LoVo (cell line): ENCODE results near the gene ZNF277.
"Not testable (repeated sequence)": the region's sequence is repeated elsewhere in the genome, so short reads cannot be mapped to it uniquely, and the experiment has no call there.

ENCODE experiments used
- DNase-seq: peaks from one replicate; pipeline ENCODE4 v3.0.0-alpha.2; 2016; ENCODE audit warnings: low spot score

Gene ZNF277

GRCh38 chr7:112212571-112212970 lies 6.1 kb downstream of the ZNF277 start:
- DNase-seq: no peak

- no peak for DNase-seq
Measured at GRCh38 chr7:112213735-112214134, 7.2 kb downstream of the ZNF277 start.

DNA sequence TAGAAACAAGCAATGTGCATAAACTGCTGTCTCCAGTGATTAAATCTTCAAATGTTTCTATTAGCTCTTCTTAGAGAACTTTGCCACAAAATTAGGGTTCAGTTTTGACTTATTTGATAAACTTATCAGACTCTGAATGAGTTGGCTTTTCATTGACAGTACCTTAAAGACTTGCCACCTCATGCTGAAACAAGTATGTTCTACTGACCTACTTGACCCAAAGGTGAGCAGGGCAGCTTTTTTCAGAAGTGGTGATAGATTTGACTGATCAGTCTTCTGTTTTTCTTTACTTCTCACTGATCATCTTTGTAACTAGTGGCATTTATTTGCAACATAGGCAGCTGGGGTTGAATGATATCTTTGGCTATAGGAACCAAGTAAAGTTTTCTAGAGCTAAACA lies 7.8 kb downstream of the ZNF277 start:
- no peak for DNase-seq

GRCh38 chr7:112214883-112215282 lies 8.4 kb downstream of the ZNF277 start:
- no peak for DNase-seq

GRCh38 chr7:112215787-112216186 lies 9.3 kb downstream of the ZNF277 start:
- no peak for DNase-seq

DNA sequence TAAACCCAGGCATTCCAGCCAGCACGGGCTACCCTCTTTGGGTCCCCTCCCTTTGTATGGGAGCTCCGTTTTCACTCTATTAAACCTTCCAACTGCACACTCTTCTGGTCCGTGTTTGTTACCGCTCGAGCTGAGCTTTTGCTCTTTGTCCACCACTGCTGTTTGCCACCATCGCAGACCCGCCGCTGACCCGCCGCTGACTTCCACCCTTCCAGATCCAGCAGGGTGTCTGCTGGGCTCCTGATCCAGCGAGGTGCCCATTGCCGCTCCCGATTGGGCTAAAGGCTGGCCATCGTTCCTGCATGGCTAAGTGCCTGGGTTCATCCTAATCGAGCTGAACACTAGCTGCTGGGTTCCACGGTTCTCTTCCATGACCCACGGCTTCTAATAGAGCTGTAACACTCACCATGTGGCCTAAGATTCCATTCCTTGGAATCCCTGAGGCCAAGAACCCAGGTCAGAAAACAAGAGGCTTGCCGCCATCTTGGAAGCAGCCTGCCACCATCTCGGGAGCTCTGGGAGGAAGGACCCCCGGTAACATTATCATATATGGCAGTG lies 14.5 kb downstream of the ZNF277 start:
- no peak for DNase-seq

- DNase-seq: no peak
Measured at GRCh38 chr7:112223310-112223709, 16.8 kb downstream of the ZNF277 start.

GRCh38 chr7:112224186-112224585 lies 17.7 kb downstream of the ZNF277 start:
- DNase-seq: no peak

GRCh38 chr7:112225006-112225405 lies 18.5 kb downstream of the ZNF277 start:
- no peak for DNase-seq

DNA sequence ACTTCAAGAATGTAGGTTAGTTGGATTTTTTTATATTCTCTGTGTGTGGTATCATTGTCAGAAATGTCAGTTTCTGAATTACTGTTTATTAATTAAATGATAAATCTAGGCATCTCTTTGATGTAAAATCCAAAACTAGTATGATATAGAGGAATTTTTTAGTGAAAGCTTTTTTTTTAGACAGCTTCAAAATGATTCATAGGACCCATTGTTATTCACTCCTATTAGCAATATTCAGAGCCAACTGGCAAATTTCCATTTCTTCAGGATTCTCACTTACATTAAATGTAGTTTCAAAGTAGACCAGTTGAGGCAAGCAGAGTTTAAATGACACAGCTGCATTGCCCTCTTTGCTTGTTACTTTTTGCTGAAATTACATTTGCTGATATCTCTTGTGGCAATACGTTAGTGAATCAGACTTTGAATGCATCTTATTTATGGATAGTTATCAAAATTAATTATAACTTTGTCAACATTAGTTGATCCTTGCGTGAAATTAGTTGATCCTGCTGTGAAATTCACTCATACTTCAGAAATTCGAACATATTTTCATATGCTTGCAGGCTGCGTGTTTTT lies 20.3 kb downstream of the ZNF277 start:
- DNase-seq: no peak

DNA sequence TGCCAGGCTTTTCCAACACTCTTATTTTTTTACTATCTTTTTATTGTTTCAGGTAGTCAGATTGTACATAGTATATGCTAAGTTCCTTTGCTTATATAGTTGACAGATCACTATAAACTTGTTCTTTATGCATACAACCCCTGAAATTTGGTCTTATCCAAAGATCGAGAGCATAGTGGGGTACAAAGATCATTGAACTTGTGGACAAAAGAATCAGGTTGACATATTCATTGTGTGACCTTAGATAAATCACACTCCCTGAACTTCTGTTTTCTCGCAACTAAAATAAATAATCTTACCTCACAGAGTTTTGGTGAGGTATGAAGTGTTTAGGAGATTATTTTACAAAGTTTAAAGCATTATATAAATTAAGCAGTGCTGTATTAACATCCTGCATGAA lies 22.1 kb downstream of the ZNF277 start:
- no peak for DNase-seq

DNA sequence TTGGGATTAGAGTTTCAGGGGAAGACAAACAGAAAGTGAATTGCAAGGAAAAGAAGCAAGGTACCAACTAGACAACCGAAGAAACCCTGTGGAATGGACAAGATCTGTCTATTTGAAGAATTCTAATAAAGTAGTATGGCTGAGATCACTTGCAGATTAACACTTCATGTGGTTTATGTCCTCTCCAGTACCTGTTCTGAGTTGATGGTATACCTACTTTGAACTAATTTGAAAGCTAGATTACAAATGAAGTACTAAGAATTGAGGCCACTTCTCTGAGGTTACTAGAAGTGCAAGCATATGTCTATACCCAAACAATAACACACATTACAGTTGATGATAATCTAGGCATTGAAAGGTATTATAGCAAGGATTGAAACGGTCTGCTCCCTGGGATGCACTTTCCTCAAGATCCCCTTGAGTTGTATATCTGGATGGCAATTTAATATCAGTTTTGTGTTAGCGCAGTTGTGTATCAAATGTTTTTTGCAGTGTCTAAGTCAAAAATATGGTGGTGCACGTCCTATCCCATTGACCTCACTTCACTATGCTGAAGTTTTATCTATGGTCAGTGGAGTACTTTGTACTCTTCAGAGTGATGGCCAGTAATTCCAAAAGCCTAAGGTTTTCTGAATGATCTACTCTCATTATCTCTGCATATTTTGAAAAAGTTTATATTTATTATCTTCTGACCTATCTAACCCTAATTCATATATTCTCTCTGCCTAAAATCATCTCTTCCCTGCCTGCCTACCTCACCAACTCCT lies 25.9 kb downstream of the ZNF277 start:
- no peak for DNase-seq

GRCh38 chr7:112233048-112233697 lies 26.7 kb downstream of the ZNF277 start:
- no peak for DNase-seq

GRCh38 chr7:112234147-112234546 lies 27.7 kb downstream of the ZNF277 start:
- DNase-seq: no peak

GRCh38 chr7:112236597-112236996 lies 30.1 kb downstream of the ZNF277 start:
- DNase-seq: no peak

GRCh38 chr7:112238330-112238729 lies 31.8 kb downstream of the ZNF277 start:
- DNase-seq: no peak

DNA sequence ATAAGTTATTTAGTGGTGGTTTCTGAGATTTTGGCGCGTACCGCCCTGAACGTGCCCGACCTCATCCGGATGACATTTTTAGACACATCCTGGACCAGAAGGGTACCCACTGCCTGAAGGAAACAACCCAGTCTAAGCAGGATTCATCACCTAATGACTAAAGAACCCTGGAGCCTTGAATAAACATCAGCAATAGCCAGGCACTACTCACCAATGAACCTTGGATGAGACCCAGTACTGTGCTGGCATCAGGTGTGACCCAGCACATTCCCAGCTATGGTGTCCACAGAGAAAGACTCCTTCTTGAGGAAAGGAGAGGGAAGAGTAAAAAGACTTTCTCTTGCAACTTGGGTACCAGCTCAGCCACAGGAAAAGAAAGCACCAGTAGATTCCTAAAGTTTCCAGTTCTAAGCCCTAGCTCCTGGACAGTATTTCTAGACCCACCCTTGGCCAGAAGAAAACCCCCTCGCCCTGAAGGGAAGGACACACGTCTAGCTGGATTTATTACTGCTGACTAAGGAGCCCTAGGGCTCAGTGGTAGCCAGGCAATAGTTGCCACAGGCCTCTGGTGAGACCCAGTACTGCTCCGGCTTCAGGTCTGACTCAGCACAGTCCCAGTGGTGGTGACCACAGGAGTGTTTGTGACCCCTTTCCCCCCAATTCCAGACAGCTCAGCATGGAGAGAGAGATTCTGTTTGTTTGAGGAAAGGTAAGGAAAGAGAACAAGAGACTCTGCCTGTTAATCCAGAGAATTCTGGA lies 32.5 kb downstream of the ZNF277 start:
- DNase-seq: no peak

DNA sequence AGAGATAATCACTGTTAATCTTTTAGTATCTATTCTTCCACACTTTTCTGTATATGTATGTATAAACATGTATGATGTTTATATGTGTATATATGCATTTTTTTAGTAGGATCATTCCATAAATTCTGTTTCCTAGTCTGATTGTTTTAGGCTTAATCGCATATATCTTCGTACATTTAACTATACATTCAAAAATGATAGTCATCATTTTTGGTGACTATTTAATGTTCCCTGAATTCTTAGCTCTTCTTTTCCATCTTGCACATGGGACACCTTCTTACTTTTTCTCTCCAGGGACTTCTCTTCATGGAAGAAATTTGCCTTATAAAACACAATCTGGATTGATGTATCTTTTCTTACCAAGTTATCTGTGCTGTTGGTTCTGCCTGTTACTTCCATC lies 42.1 kb downstream of the ZNF277 start:
- DNase-seq: no peak

DNA sequence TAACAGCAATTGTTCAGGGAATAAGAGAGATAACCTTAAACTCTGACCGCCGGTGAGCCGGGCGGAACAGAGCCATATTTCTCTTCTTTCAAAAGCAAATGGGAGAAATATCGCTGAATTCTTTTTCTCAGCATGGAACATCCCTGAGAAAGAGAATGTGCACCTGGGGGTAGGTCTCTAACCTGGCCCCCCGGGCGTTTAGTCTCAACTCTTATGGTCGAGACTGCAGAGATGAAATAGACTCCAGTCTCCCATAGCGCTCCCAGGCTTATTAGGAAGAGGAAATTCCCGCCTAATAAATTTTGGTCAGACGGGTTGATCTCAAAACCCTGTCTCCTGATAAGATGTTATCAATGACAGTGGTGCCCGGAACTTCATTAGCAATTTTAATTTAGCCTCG lies 43.5 kb downstream of the ZNF277 start:
- DNase-seq: not testable (repeated sequence)

- DNase-seq: no peak
Measured at GRCh38 chr7:112252141-112252540, 45.6 kb downstream of the ZNF277 start.

- no peak for DNase-seq
Measured at GRCh38 chr7:112252691-112253090, 46.2 kb downstream of the ZNF277 start.

DNA sequence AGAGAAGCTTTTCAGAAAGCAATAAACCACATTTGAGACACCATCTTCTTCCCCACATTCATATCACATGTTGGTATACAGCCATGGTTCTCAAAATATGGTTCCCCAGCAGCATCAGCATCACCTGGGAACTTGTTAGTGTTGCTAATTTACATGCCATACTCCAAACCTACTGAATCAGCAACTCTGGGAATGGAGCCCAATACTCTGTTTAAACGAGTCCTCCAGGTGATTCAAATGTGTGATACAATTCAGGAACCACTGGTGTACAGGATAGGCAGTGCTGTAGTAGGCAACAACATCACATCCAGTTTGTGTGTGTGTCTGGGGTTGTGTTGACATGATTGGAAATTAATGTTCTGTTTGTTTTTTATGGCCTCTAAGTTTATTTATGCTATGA lies 47.7 kb downstream of the ZNF277 start:
- DNase-seq: no peak
